Measurements from ENCODE around the gene STOML2. TPM values are rescaled to one million over a fixed set of nuclear protein-coding genes. Genes with fewer than 3 reads are reported as not detected.
"Not testable (repeated sequence)": the region's sequence is repeated elsewhere in the genome, so short reads cannot be mapped to it uniquely, and the experiment has no call there.

STOML2 gene
- 10 to 100 TPM; 64.9 to 96.5 TPM for total RNA-seq
- 100 to 1,000 TPM in 1 of 2 donors, 10 to 100 TPM in 1; 50.3 to 116 TPM for polyA plus RNA-seq
- long read RNA-seq, donor 1, transcript STOML2-201 (10 exons, 1,278 nt), result major isoform, 60 of 91 reads
- long read RNA-seq, donor 1, partial matches to known transcripts, result 29 of 91 reads
- long read RNA-seq, donor 1, other reads (novel, unspliced or antisense), result 0 of 91 reads
- long read RNA-seq, donor 2, transcript STOML2-201 (10 exons, 1,278 nt), result major isoform, 22 of 34 reads
- long read RNA-seq, donor 2, partial matches to known transcripts, result 11 of 34 reads
- long read RNA-seq, donor 2, other reads (novel, unspliced or antisense), result 0 of 34 reads
- long read RNA-seq, donor 3, transcript STOML2-201 (10 exons, 1,278 nt), result major isoform, 22 of 37 reads
- long read RNA-seq, donor 3, partial matches to known transcripts, result 14 of 37 reads
- long read RNA-seq, donor 3, other reads (novel, unspliced or antisense), result 0 of 37 reads
- long read RNA-seq, donor 4, transcript STOML2-201 (10 exons, 1,278 nt), result major isoform, 17 of 52 reads
- long read RNA-seq, donor 4, partial matches to known transcripts, result 34 of 52 reads
- long read RNA-seq, donor 4, other reads (novel, unspliced or antisense), result 0 of 52 reads
- long read RNA-seq, donor 5, transcript STOML2-201 (10 exons, 1,278 nt), result major isoform, 55 of 96 reads
- long read RNA-seq, donor 5, partial matches to known transcripts, result 40 of 96 reads
- long read RNA-seq, donor 5, other reads (novel, unspliced or antisense), result 0 of 96 reads

DNA sequence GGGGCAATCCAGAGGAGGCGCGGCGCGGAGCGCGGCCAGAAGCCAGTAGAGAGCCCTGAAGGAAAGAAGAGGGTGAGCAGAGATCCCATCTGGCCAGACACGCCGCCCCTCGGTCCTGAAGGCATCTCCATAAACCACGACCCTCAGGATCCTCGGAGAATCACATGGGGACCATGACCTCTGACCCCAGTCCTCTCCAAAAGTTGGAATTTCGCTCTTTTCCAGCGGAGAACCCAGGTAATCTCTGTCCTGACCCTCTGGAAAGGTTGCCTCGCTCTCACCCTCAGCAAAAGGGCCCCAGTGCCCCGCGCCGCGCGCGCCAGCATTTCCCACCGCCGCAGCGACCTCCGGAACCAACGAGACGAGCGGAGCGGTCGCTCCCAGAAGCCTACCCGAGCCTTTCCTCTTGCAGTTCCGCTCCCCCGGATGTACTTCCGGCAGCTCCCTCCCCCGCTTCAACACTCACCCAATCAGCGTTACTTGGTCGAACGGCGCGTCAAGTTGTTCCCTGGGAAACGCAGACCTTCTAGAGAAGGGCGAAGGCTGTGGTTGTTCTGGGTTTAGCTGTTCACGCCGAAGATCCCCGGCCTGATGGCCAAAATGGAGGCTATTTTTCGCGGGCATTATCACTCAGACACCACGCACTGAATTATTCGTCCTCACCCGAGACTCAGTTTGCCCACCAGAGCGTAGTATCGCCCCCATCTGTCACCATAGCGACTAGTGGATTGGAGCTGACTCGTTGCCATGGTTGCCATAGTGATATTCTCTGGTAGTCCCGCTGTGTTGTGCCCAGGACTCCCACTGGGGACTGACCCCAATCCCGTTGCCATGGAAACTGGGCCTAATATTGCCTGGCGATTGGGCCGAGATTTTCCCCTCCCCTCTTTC lies at the start of gene STOML2:
Gene STOML2, minus strand, starts transcription at position 363 of the 891 bp plus-strand sequence. Its CDS starts 37 bp downstream, at position 326.
- Histone ChIP-seq H3K36me3 (ENCODE audit: control insufficient read depth in 4 of 4, insufficient read depth in 4 of 4, low read length in 4 of 4) (peaks cover 18 to 42% (median 29%) of the 10 kb centered on the region in 4 donors), H3K4me1 (ENCODE audit: control insufficient read depth in 5 of 5, insufficient read depth in 5 of 5, low read length in 5 of 5) (peaks cover 4 to 17% (median 13%) of the 10 kb centered on the region in 5 donors), H3K9me3 (ENCODE audit: control insufficient read depth in 4 of 4, insufficient read depth in 3 of 4, low read length in 3 of 4) (no peaks in the 10 kb centered on the region), H3K4me3 (peak within 1 kb of the TSS; percentile 81), H3K27me3 (ENCODE audit: control insufficient read depth in 3 of 3, insufficient read depth in 3 of 3, low read length in 2 of 3) (no peaks in the 10 kb centered on the region), H3K27ac (ENCODE audit: low read depth in 1 of 2, low read length in 1 of 2) (peak within 1 kb of the TSS; percentile 70 to 88), H3K9ac (ENCODE audit: insufficient read depth in 1 of 2, low read length in 2 of 2) (peak within 1 kb of the TSS; percentile 93)
- DNase-seq, result peak; percentile 97 to 99 (median 98)
- TF ChIP-seq, protein P1, sequence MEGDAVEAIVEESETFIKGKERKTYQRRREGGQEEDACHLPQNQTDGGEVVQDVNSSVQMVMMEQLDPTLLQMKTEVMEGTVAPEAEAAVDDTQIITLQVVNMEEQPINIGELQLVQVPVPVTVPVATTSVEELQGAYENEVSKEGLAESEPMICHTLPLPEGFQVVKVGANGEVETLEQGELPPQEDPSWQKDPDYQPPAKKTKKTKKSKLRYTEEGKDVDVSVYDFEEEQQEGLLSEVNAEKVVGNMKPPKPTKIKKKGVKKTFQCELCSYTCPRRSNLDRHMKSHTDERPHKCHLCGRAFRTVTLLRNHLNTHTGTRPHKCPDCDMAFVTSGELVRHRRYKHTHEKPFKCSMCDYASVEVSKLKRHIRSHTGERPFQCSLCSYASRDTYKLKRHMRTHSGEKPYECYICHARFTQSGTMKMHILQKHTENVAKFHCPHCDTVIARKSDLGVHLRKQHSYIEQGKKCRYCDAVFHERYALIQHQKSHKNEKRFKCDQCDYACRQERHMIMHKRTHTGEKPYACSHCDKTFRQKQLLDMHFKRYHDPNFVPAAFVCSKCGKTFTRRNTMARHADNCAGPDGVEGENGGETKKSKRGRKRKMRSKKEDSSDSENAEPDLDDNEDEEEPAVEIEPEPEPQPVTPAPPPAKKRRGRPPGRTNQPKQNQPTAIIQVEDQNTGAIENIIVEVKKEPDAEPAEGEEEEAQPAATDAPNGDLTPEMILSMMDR (IDR thresholded peaks at IDR 0.05; ENCODE audit: control extremely low read depth, extremely low read depth), result no peak
- ATAC-seq (ENCODE audit: insufficient read depth, low FRiP score), result peak; percentile 95
- 1% methylated on average over 57 of the region's 57 CpGs for WGBS, 2 donors

- not testable (repeated sequence) for H3K27ac ChIP-seq (ENCODE audit: low read depth in 1 of 2, low read length in 1 of 2); H3K36me3 ChIP-seq (ENCODE audit: control insufficient read depth in 4 of 4, insufficient read depth in 4 of 4, low read length in 4 of 4); H3K4me3 ChIP-seq; H3K4me1 ChIP-seq (ENCODE audit: control insufficient read depth in 5 of 5, insufficient read depth in 5 of 5, low read length in 5 of 5); H3K9ac ChIP-seq (ENCODE audit: insufficient read depth in 1 of 2, low read length in 2 of 2); H3K27me3 ChIP-seq (ENCODE audit: control insufficient read depth in 3 of 3, insufficient read depth in 3 of 3, low read length in 2 of 3); ATAC-seq (ENCODE audit: insufficient read depth, low FRiP score); DNase-seq
- 80 to 82% methylated on average over 5 of the region's 5 CpGs for WGBS, 2 donors
- peaks cover 0 to 12% (median under 1%) of the 10 kb centered on the region in 4 donors for H3K9me3 ChIP-seq (ENCODE audit: control insufficient read depth in 4 of 4, insufficient read depth in 3 of 4, low read length in 3 of 4)
These were observed 45.1 kb upstream of the STOML2 start for GRCh38 chr9:35147941-35148563.

- DNase-seq (no peak), ATAC-seq (ENCODE audit: insufficient read depth, low FRiP score) (no peak)
- TF ChIP-seq, protein P1 (IDR thresholded peaks at IDR 0.05; ENCODE audit: control extremely low read depth, extremely low read depth), result no peak
- peaks cover 0 to 20% (median 4%) of the 10 kb centered on the region in 4 donors for H3K9me3 ChIP-seq (ENCODE audit: control insufficient read depth in 4 of 4, insufficient read depth in 3 of 4, low read length in 3 of 4)
- H3K9ac ChIP-seq (ENCODE audit: insufficient read depth in 1 of 2, low read length in 2 of 2), result no peak overlapping the region
- 93 to 94% methylated on average over 5 of the region's 5 CpGs for WGBS, 2 donors
- H3K4me1 ChIP-seq (ENCODE audit: control insufficient read depth in 5 of 5, insufficient read depth in 5 of 5, low read length in 5 of 5), result no peaks in the 10 kb centered on the region
- no peak overlapping the region for H3K4me3 ChIP-seq
- no peak overlapping the region for H3K27ac ChIP-seq (ENCODE audit: low read depth in 1 of 2, low read length in 1 of 2)
- H3K27me3 ChIP-seq (ENCODE audit: control insufficient read depth in 3 of 3, insufficient read depth in 3 of 3, low read length in 2 of 3), result no peaks in the 10 kb centered on the region
- no peaks in the 10 kb centered on the region for H3K36me3 ChIP-seq (ENCODE audit: control insufficient read depth in 4 of 4, insufficient read depth in 4 of 4, low read length in 4 of 4)
These were observed 39.1 kb upstream of the STOML2 start for GRCh38 chr9:35142037-35142436.
